Activated CD8-positive, alpha-beta T cell treated with anti-CD3 and anti-CD28 coated beads for 36 hours (primary cell): ENCODE measurements around the gene SCO2. TPM values are rescaled to one million over a fixed set of nuclear protein-coding genes. Genes with fewer than 3 reads are reported as not detected.

Experiments used
- ATAC-seq: fragments of 200-7000 bp; cut with Tn5 transposase; one replicate; pipeline ENCODE4 v1.10.0; 2021; ENCODE audit warnings: mild to moderate bottlenecking, moderate library complexity
- CTCF ChIA-PET: fragments of 350-600 bp; sonication (Branson Sonifier 250); formaldehyde crosslinking; loops from one replicate; lab custom pipeline; 2021; ENCODE audit warnings: antibody characterized with exemption; lab: Charles Lee
- POLR2A ChIA-PET: fragments of 350-600 bp; sonication (Branson Sonifier 250); formaldehyde crosslinking; loops from one replicate; lab custom pipeline; 2021; ENCODE audit warnings: antibody characterized with exemption; lab: Charles Lee
- DNase-seq: peaks from one replicate; pipeline ENCODE4 v3.0.0-alpha.2; 2020
- H3K27ac Mint-ChIP-seq: one replicate; pipeline ENCODE4 v1.8.0; 2021; ENCODE audit warnings: mild to moderate bottlenecking, mixed read lengths
- H3K27me3 Mint-ChIP-seq: one replicate; pipeline ENCODE4 v1.8.0; 2021; ENCODE audit warnings: mixed read lengths
- H3K36me3 Mint-ChIP-seq: one replicate; pipeline ENCODE4 v1.8.0; 2021; ENCODE audit warnings: low read depth, mixed read lengths
- H3K4me1 Mint-ChIP-seq: one replicate; pipeline ENCODE4 v1.8.0; 2021; ENCODE audit warnings: low read depth, mixed read lengths
- H3K4me3 Mint-ChIP-seq: one replicate; pipeline ENCODE4 v1.8.0; 2021; ENCODE audit warnings: mild to moderate bottlenecking, moderate library complexity, mixed read lengths
- H3K9me3 Mint-ChIP-seq: one replicate; pipeline ENCODE4 v1.8.0; 2021; ENCODE audit warnings: mixed read lengths
- intact Hi-C: fragments of 100-400 bp; cut with micrococcal nuclease; formaldehyde crosslinking; loops from one replicate; pipeline ENCODE4 v1.10.0; 2022
- total RNA-seq, 2 experiments: library from RNA; stranded (reverse); gene quantifications; one replicate each; pipeline ENCODE4 v1.2.3, GENCODE V29; 2021
- TF ChIP-seq, protein P1 (sequence below): fragments of 200-600 bp; IDR thresholded peaks from one replicate; pipeline ENCODE4 v1.8.0; 2022; ENCODE audit warnings: antibody characterized with exemption, mild to moderate bottlenecking

SCO2 gene
- total RNA-seq, 2 experiments from 2014 or later, result 2.7 TPM; not detected in 1

DNA sequence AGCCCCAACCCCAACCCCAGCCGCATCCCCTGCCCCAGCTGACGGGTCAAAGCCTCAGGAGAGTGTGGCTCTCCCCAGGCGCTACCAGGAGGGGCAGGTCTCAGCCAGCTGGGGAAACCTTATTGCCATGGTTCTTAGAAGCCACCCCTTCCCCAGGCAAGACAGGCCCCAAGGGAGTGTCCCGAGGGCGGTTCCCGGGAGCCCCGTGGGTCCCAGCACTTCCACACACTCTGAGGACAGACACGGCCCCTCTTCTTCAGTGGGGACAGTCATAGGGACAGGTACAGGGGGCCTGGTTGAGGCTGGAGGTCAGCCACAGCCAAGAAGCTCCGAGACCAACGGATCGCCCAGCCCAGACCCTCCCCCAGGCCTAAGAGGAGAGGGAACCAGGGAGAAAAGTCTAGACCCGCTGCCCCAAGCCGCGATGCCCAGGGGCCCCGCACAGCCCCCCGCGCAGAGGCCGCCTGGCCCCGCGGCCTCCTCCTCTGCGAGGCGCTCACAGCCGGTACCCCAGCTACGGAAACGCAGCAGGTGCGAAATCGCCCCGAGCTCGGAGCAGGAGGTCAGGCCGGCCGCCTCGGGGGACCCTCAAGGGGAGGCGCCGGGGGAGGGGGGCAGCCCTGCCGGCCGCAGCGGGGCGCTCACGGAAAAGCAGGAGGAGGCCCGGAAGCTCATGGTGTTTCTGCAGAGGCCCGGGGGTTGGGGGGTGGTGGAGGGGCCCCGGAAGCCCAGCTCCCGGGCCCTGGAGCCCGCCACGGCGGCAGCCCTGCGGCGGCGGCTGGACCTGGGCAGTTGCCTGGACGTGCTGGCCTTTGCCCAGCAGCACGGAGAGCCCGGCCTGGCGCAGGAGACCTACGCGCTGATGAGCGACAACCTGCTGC is 22.9 kb upstream of the SCO2 start:
- ChIA-PET POLR2A (interaction anchor here (0.8 to 5.7 kb wide), 14 partner anchors 9 to 79 kb away, joined by 3 to 43 read pairs (median 6); partner anchors contain the start of genes CHKB, SCO2, SYCE3 and TYMP), CTCF (interaction anchor here (0.7 to 4.6 kb wide), 11 partner anchors 9 to 272 kb away, joined by 3 to 32 read pairs (median 9); partner anchors contain the start of genes SCO2, SYCE3 and TYMP)
- H3K27me3 Mint-ChIP-seq, result no peaks in the 10 kb centered on the region
- ATAC-seq (peak; percentile 46), DNase-seq (peak; percentile 76)
- peak overlapping the region; percentile 68 for H3K4me3 Mint-ChIP-seq
- intact Hi-C loops, result no loop called here
- peak overlapping the region; percentile 86 for H3K27ac Mint-ChIP-seq
- TF ChIP-seq, protein P1, sequence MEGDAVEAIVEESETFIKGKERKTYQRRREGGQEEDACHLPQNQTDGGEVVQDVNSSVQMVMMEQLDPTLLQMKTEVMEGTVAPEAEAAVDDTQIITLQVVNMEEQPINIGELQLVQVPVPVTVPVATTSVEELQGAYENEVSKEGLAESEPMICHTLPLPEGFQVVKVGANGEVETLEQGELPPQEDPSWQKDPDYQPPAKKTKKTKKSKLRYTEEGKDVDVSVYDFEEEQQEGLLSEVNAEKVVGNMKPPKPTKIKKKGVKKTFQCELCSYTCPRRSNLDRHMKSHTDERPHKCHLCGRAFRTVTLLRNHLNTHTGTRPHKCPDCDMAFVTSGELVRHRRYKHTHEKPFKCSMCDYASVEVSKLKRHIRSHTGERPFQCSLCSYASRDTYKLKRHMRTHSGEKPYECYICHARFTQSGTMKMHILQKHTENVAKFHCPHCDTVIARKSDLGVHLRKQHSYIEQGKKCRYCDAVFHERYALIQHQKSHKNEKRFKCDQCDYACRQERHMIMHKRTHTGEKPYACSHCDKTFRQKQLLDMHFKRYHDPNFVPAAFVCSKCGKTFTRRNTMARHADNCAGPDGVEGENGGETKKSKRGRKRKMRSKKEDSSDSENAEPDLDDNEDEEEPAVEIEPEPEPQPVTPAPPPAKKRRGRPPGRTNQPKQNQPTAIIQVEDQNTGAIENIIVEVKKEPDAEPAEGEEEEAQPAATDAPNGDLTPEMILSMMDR, result peak; percentile 35
- no peaks in the 10 kb centered on the region for H3K9me3 Mint-ChIP-seq
- no peaks in the 10 kb centered on the region for H3K36me3 Mint-ChIP-seq
- H3K4me1 Mint-ChIP-seq, result peaks cover 37% of the 10 kb centered on the region

DNA sequence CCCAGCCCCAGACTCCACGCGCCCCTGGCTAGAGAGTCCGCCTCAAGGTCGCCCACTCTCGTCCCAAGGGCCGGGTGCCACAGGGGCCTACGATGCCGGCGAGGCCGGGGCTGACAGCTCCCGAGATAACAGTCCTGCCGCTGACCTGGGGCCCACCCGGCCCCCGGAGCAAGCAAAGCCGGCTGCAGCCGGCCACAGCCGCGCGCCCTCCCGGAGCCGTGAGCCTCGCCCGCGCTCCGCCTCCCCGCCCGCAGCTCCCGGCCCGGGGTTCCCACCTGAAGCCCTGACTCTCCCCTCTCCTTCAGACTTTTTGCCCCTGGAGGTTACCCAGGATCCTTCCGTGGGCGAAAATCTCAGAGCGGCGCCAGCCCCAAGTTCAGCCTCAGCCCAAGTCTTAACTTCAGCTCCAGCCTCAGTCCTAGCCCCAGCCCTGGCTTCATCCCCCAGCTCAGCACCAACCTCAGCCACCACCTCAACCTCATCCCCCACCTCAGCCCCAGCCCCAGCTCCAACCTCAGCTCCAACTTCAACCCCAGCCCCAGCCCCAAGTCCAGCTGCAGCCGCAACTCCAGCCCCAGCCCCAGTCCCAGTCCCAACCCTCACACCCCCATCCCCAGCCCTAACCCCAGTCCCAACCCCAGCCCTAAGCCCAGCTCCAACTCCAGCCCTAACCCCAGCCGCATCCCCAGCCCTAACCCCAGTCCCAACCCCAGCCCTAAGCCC is 22.0 kb upstream of the SCO2 start:
- ATAC-seq (no peak), DNase-seq (peak; percentile 31)
- Mint-ChIP-seq H3K27ac (peak overlapping the region; percentile 77), H3K36me3 (no peaks in the 10 kb centered on the region), H3K4me3 (peak overlapping the region; percentile 57), H3K9me3 (no peaks in the 10 kb centered on the region), H3K27me3 (no peaks in the 10 kb centered on the region), H3K4me1 (peaks cover 40% of the 10 kb centered on the region)
- ChIA-PET CTCF (interaction anchor here (1.0 to 4.6 kb wide), 9 partner anchors 8 to 271 kb away, joined by 3 to 32 read pairs (median 9); partner anchors contain the start of genes SCO2, SYCE3 and TYMP), POLR2A (interaction anchor here (0.8 to 5.7 kb wide), 13 partner anchors 8 to 80 kb away, joined by 3 to 43 read pairs (median 6); partner anchors contain the start of genes CHKB, SCO2, SYCE3 and TYMP)
- TF ChIP-seq, protein P1, result no peak
- intact Hi-C loops, result no loop called here

DNA sequence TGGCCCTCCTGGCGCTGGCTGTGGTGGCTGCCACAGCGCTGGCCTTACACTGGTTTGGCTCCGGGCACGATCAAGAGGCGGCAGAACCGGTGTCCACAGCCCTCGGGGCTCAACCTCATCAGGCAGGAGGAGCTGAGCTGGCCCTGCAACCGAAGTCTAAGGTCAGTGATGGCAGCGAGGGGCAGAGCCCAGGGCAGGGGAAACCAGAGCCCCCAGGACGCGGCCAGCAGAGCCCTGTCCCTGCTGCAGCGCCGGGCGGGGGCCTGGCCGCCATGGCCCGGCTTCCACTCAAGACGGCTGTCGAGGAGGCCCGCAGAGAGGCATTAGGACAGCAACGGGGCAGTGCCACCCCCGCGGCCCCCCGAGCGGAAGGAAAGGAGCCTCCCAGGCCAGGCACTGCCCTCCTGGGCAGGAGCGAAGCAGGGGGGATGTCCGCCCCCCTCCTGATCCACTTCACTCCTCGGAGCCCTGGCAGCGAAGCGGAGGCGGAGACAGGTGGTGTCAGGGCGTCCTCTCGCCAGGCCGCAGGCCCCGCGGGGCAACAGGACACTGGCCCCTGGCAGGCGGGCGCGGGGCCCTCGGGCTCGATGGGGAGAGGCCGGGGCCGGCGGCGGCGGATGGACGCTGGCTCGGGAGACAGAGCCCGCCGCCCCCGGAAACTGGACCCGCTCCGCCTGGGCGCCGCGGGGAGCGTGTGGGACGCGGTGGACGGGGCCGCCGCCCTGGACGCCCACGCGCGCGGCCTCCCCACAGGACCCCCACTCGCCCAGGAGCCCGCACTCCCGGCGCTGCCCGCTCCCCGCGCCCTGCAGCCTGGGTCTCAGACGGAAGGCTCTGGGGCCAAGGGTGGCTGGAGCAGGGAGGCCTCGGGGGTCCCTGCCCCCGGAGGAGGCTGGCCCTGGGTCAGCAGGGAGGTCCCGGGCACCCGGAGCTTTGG is 21.2 kb upstream of the SCO2 start:
- TF ChIP-seq, protein P1, result no peak
- H3K9me3 Mint-ChIP-seq, result no peaks in the 10 kb centered on the region
- ChIA-PET POLR2A (interaction anchor here (0.8 to 5.7 kb wide), 12 partner anchors 8 to 75 kb away, joined by 3 to 43 read pairs (median 12); partner anchors contain the start of genes SCO2, SYCE3 and TYMP), CTCF (interaction anchor here (1.0 to 4.6 kb wide), 8 partner anchors 9 to 76 kb away, joined by 3 to 32 read pairs (median 7); partner anchors contain the start of genes SCO2 and SYCE3)
- ATAC-seq (no peak), DNase-seq (no peak)
- H3K27ac Mint-ChIP-seq, result peak overlapping the region; percentile 80
- intact Hi-C loops, result no loop called here
- H3K27me3 Mint-ChIP-seq, result no peaks in the 10 kb centered on the region
- peaks cover 48% of the 10 kb centered on the region for H3K4me1 Mint-ChIP-seq
- H3K4me3 Mint-ChIP-seq, result peak overlapping the region; percentile 39
- no peaks in the 10 kb centered on the region for H3K36me3 Mint-ChIP-seq

DNA sequence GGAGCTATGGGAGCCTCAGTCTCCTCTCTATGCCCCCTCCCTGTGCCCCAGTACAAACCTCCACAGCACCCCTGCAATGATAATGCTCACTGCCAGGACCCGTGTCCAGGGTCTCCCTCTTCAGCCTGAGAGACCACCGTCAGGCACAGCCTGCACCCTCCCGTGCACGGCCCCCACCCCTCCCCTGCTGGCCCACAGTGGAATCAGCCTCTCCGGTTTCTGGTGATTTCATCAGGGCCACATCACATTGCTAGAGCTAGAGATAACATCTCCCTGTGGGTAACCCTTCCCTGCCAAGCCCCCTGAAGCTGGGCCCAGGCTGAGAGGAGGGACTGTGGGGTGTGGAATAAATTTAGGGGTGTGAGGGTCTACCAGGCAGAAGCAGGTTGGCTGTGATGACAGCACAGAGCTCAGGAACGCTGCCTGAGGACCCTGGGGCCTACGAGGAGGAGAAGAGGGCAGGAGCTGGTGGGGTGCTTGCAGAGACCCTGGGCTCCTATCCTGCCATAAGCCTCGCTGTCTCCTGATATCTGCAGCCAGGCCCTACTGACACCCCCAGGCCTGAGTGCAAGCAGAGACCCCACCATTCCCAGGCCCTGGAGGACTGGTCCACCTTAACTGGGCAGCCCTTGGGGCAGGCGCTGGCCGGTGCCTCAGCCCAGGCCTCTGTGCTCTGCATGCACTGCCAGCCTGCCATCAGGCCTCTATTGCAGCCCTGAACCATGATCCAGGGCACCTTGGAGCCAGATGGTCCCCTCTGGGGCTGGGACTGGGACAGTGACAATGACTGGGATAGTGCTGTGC is 20.3 kb upstream of the SCO2 start, which contains the start of gene KLHDC7B:
KLHDC7B (plus strand) TSS at position 378 of the 804 bp plus-strand sequence; CDS start at position 723, 345 bp downstream.
- CTCF ChIA-PET, result interaction anchor here (0.9 to 4.6 kb wide), 10 partner anchors 9 to 75 kb away, joined by 3 to 32 read pairs (median 4); partner anchors contain the start of genes SCO2 and SYCE3
- H3K9me3 Mint-ChIP-seq, result no peaks in the 10 kb centered on the region
- peak; percentile 64 for DNase-seq
- H3K4me3 Mint-ChIP-seq, result peak within 1 kb of the TSS; percentile 39
- TF ChIP-seq, protein P1, result peak; percentile 27
- no peaks in the 10 kb centered on the region for H3K27me3 Mint-ChIP-seq
- peak within 1 kb of the TSS; percentile 80 for H3K27ac Mint-ChIP-seq
- intact Hi-C loops, result no loop called here
- H3K4me1 Mint-ChIP-seq, result peaks cover 56% of the 10 kb centered on the region
- POLR2A ChIA-PET, result interaction anchor here (0.8 to 4.3 kb wide), 8 partner anchors 10 to 76 kb away, joined by 3 to 23 read pairs (median 5); partner anchors contain the start of genes SCO2 and TYMP
- ATAC-seq, result peak; percentile 28
- H3K36me3 Mint-ChIP-seq, result peaks cover 2% of the 10 kb centered on the region
